SIG-M5 treated with dmso at 0.1 percent for 504 hours (cell line): ENCODE results near the gene UNC13B.
"Not testable (repeated sequence)": the region's sequence is repeated elsewhere in the genome, so short reads cannot be mapped to it uniquely, and the experiment has no call there.

Experiments
- DNase-seq: peaks from one replicate; lab custom pipeline; 2025; ENCODE audit not compliant: unreplicated experiment; lab: John Stamatoyannopoulos, UW

Gene UNC13B

GRCh38 chr9:35161713-35162604 lies at the start of gene UNC13B:
UNC13B (plus strand) TSS chr9:35162009; CDS start chr9:35162284, 275 bp downstream.
- DNase-seq, result peak; percentile 82

DNA sequence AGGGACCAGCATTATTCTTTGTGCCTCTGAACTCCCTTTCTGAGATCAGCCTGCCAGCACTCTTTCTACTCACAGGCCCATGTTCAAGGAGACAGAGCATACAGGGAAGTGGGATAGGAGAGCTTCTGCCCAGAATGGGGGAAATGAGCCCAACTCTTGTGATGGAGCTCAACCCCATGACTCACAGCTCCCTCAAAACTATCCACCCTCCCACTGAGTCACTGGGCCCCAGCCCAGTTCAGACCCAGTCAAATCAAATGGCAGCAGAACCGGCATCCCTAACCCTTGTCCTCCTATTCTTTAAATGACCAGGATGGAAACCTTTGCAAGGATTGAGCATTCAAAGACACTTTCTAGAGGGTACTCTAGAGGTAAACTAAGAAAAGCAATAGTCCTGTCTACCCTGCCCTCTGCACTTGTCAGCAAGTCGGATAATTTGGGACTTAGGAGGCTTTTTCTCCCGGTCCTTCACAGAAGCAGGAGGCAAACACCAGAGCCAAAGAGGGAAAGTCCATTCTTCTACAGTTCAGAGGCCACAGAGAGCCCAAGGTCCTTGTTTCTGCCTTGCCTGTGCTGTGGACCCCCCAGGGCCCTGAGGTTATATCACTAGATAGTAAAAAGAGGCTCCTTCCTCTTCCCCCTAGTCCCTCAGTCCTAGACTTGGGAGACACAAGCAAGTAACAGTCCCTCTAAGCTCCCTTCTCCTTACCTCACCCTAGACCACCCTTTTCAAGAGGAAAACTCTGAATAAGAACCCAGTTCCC lies 49.4 kb upstream of the UNC13B start:
- DNase-seq, result peak; percentile 3

DNA sequence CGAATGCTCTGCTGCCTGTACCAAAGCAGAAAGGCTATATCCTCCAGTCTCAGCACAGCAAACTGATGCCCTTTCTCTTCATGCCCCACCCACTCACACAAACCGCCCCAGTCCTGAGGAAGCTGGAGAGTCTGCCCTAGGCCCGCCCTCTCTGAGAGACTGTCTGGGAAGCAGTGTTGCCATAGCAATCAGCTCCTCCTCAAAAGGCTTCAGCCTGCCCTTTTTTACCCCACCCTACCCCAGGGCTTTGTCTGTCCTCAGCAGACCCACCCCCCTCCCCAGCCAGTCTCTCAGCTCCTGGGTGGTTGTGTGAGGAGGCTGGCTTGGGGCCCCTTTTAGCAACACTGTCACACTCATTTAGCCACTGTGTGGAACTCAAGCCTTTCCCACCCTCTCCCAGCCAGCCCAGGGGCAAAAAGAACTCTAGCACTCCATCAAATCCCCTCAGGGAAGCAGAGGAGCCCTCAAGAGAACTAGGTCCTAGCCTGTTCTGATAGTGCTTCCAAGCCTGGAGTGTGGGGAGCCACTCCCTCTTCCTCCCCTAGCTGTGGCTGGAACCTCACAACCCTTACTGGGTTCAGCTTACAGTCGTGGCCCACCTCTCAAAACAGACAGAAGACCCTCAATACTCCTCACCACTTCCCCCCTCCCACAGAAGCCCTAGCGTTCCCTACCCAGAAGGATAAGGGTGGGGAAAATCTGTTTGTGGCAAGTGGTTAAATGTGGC lies 47.5 kb upstream of the UNC13B start:
- DNase-seq, result peak; percentile 93

GRCh38 chr9:35114840-35115628 lies 46.8 kb upstream of the UNC13B start:
- peak; percentile 75 for DNase-seq

DNA sequence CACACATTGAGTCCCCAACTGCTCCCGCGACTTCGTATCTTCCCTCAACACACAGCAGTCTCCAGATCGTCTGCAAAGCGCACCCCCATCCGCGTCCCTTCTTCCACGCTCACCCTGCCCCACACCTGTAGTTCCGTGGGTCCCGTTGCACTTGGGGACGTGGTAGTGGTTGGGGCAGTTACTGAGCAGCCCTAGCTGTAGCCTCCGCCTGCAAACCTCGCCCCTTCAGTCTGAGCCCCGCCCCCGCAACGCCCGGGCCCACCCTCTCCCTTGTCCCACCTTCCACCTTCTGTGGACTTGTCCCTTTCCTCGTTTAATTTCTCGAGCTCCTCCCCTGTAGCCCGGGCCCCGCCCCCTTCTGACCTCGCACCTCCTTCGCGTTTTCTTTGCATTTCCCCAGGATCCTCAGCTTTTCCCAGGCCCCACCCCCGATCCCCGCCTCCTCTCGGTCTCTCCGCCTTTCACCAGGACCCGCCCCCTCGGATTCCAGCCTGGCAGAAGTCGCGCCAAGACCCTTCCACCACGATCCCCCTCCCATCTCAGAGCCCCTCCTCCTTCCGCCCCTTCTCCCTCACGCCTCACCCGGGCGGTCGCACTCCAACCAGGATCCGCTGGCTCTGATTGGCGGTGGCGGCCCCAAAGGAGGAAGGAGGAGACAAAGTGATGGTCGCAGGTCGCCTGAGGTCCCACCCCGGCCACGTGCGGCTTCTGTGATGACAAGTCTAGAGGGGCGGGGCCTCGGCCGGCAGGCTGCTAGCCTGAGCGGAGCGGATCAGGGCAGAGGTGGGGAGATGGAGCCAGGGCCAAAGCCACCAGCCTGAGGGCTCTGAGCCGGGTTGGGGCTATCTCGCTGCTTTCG lies 45.9 kb upstream of the UNC13B start, which contains the start of gene ATOSB:
ATOSB (minus strand) TSS at position 183 of the 859 bp plus-strand sequence. CDS start 7,588 bp downstream, outside the sequence.
- DNase-seq, result peak; percentile 96

- no peak for DNase-seq
Observed at GRCh38 chr9:35116539-35116897, 45.3 kb upstream of the UNC13B start.

DNA sequence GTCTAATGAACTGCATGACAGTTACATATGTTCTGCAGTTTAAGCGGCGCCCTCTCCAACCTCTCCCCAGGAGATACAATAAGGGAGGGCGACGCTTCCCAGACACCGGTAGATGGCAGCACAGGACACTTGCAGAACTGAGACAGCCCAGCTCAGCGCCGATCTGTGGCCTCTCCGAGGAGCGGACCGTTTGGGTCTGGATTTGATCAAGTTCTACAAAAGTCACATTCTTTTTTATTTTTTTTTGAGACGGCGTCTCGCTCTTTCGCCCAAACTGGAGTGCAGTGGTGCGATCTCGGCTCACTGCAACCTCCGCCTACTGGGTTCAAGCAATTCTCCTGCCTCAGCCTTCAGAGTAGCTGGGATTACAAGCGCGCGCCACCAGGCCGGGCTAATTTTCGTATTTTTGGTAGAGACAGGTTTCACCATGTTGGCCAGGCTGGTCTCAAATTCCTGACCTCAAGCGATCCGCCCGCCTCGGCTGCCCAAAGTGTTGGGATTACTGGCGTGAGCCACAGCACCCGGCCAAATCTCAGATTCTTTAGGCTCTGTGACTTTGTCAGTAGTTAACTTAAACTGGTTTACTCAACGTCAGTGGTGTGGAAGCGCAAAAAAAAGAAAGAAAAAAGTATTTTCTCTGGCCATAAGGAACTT lies 44.8 kb upstream of the UNC13B start:
- DNase-seq, result peak; percentile 92

- DNase-seq, result no peak
Observed at GRCh38 chr9:35134920-35135319, 26.9 kb upstream of the UNC13B start.

- DNase-seq, result no peak
Observed at GRCh38 chr9:35135988-35136387, 25.8 kb upstream of the UNC13B start.

GRCh38 chr9:35136866-35137265 lies 24.9 kb upstream of the UNC13B start:
- no peak for DNase-seq

DNA sequence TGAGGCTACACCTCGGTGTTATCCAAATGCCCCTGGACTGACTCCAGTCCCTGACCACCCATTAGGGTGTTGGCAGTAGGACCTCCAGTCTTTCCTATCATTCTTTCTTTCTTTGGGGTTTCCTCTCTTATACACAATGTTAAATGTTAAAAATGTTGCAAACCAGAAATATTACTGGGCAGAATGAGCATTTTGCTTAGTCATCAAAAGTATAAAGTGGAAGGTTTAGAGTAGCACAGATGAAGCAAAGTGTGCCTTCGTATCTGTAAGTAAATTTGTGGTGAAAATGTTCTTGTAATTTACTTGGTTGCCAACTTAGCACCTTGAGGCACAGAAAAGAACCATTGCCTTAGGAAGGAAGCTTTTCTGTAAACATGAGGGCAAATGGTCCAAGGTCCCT lies 21.7 kb upstream of the UNC13B start:
- no peak for DNase-seq

GRCh38 chr9:35142037-35142436 lies 19.8 kb upstream of the UNC13B start:
- DNase-seq, result no peak

- not testable (repeated sequence) for DNase-seq
Observed at GRCh38 chr9:35147941-35148563, 13.8 kb upstream of the UNC13B start.

DNA sequence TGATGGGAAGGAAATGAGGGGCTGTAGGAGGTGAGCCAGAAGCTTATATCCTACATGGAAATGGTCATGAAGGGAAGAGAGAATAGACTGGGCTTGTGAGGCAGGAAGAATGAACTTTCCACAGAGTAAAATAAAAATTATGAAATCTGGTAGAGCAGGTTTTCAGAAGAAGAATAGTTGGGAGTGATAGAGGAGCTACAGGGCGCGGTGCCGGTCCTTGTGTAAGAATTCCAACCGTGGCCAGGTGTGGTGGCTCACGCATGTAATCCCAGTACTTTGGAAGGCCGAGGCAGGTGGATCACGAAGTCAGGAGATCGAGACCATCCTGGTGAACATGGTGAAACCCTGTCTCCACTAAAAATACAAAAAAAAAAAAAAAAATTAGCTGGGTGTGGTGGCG lies 8.9 kb upstream of the UNC13B start:
- no peak for DNase-seq

DNA sequence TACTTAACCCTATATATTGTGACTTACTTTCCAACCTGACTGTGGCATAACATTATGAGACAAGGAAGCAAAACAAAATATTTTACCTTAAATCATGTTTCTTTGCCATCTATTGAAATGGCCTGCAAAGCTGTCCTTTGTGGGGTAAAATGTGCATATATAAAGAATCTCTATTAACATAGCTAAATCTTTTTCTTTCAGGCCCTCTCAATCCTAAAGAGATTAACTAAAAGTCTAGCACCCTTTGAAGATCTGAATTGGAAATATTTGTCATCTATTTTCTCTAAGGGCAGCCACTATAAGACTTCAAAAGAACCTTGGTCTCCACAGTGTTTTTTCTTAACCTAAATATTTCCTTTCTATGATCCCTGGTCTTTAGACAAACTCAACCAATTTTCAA lies 5.0 kb upstream of the UNC13B start:
- DNase-seq, result no peak

- DNase-seq, result not testable (repeated sequence)
Observed at GRCh38 chr9:35157836-35158235, 4.0 kb upstream of the UNC13B start.

- no peak for DNase-seq
Observed at GRCh38 chr9:35158501-35159280, 3.1 kb upstream of the UNC13B start.
